HepG2 (cell line): Measurements from ENCODE around the gene OBI1. TPM values are rescaled to one million over a fixed set of nuclear protein-coding genes. Genes with fewer than 3 reads are reported as not detected.

Experiments used
- ATAC-seq: fragments of 200-7000 bp; cut with Tn5 transposase; 3 replicates; pipeline ENCODE4 v1.9.1; 2020; ENCODE audit warnings: mild to moderate bottlenecking, moderate library complexity
- BruUV-seq: library from RNA; stranded (reverse); fragments of 400-500 nt; replicated peaks from 2 replicates; lab custom pipeline; 2021; lab: Mats Ljungman, UMichigan
- CTCF ChIA-PET: fragments of 300-600 bp; formaldehyde crosslinking; extraction: SDS; loops from one replicate; lab custom pipeline; 2021; ENCODE audit warnings: low total read pairs, inconsistent platforms, low intra/inter-chr PET ratio; lab: Yijun Ruan, JAX
- POLR2A ChIA-PET: fragments of 350-600 bp; sonication (Branson Sonifier 250); formaldehyde crosslinking; loops from one replicate; lab custom pipeline; 2020; ENCODE audit warnings: antibody characterized with exemption, inconsistent platforms; lab: Yijun Ruan, JAX
- DNase-seq: peaks from one replicate; pipeline ENCODE4 v3.0.0-alpha.2; 2015; ENCODE audit warnings: low spot score
- FAIRE-seq: peaks from 3 replicates; lab custom pipeline; 2011; peaks lifted over from hg19 to GRCh38; lab: Jason Lieb, UNC
- H2AFZ ChIP-seq: one replicate; pipeline ENCODE4 v1.6.1; 2011; ENCODE audit warnings: low read length, inconsistent platforms
- H3K27ac ChIP-seq: fragments of 300-600 bp; 3 replicates; pipeline ENCODE4 v1.8.0; 2011; ENCODE audit warnings: mixed run types, mild to moderate bottlenecking, mixed read lengths, low read length, inconsistent platforms; ENCODE audit not compliant: insufficient read depth; ENCODE audit errors: extremely low read length
- H3K27me3 ChIP-seq, 2 experiments: fragments of 200-600 bp in 1 of 2; 2 replicates in 1 of 2; 3 replicates in 1 of 2; pipeline versions ENCODE4 v1.6.0 to v1.8.0; 2011; ENCODE audit warnings: low read length in 2 of 2, mild to moderate bottlenecking in 2 of 2, moderate library complexity in 2 of 2, inconsistent platforms in 1 of 2; ENCODE audit not compliant: insufficient read depth in 2 of 2, control insufficient read depth in 1 of 2
- H3K36me3 ChIP-seq, 2 experiments: fragments of 200-600 bp in 1 of 2; replicated peaks in 1 of 2; 2 replicates in 1 of 2; 3 replicates in 1 of 2; pipeline versions ENCODE4 v1.5.1 to v1.8.0; 2011; ENCODE audit warnings: low read length in 2 of 2, inconsistent platforms in 1 of 2; ENCODE audit not compliant: insufficient read depth in 2 of 2, control insufficient read depth in 1 of 2
- H3K4me1 ChIP-seq: 2 replicates; pipeline ENCODE4 v1.5.1; 2012; ENCODE audit warnings: low read length, inconsistent platforms; ENCODE audit not compliant: insufficient read depth
- H3K4me2 ChIP-seq: 2 replicates; pipeline ENCODE4 v1.6.0; 2011; ENCODE audit warnings: low read depth, low read length, inconsistent platforms
- H3K4me3 ChIP-seq, 3 experiments: fragments of 200-600 bp in 1 of 3; sonication (generic), shearing (Covaris generic) in 1 of 3; replicated peaks in 1 of 3; 2 replicates each; pipeline ENCODE4 v1.5.1; 2011 to 2016; ENCODE audit warnings: low read length in 3 of 3, inconsistent platforms in 2 of 3, low read depth in 2 of 3, mild to moderate bottlenecking in 2 of 3, control low read depth in 1 of 3, mixed read lengths in 1 of 3; ENCODE audit not compliant: insufficient read depth in 1 of 3
- H3K79me2 ChIP-seq: one replicate; pipeline ENCODE4 v1.6.1; 2011; ENCODE audit warnings: low read length, inconsistent platforms; ENCODE audit not compliant: insufficient read depth
- H3K9ac ChIP-seq: 2 replicates; pipeline ENCODE4 v1.6.0; 2011; ENCODE audit warnings: mild to moderate bottlenecking, low read depth, low read length, inconsistent platforms; ENCODE audit not compliant: insufficient read depth
- H3K9me3 ChIP-seq: 2 replicates; pipeline ENCODE4 v1.5.1; 2012; ENCODE audit warnings: mild to moderate bottlenecking, low read length
- H4K20me1 ChIP-seq: 2 replicates; pipeline ENCODE4 v1.6.0; 2011; ENCODE audit warnings: inconsistent platforms, mild to moderate bottlenecking, low read length, moderate library complexity; ENCODE audit not compliant: insufficient read depth
- DNMT3B ChIP-seq: conservative IDR thresholded peaks from 2 replicates; pipeline ENCODE4 v1.6.1; 2016; ENCODE audit warnings: missing biosample characterization, control low read depth
- ZMYM4 ChIP-seq: sonication (generic); formaldehyde crosslinking; IDR thresholded peaks from 2 replicates; pipeline ENCODE4 v1.8.1; 2023; ENCODE audit warnings: mild to moderate bottlenecking, missing genetic modification reagents
- ZNF343 ChIP-seq: sonication (generic); formaldehyde crosslinking; IDR thresholded peaks from 2 replicates; pipeline ENCODE4 v1.4.0; 2020; ENCODE audit warnings: mild to moderate bottlenecking, missing genetic modification reagents
- whole genome bisulfite sequencing: methylation state at CpG from one replicate; pipeline ENCODE4 v1.1.6; 2017; ENCODE audit warnings: low lambda C conversion rate; 5-methylcytosine and 5-hydroxymethylcytosine counted together
- in situ Hi-C: cut with HindIII; loops from 2 replicates; pipeline ENCODE4 v1.10.0; 2017; ENCODE audit warnings: low pct_unique_long_range_greater_than_20kb; ENCODE audit not compliant: extremely low pct_ligation_motif_present
- intact Hi-C: fragments of 100-400 bp; cut with micrococcal nuclease; formaldehyde crosslinking; loops from one replicate; pipeline ENCODE4 v1.10.0; 2022; ENCODE audit not compliant: unreplicated experiment
- polyA plus RNA-seq, 8 experiments: library from polyadenylated mRNA; depleted of rRNA in 3 of 8; stranded (reverse) in 7 of 8; unstranded in 1 of 8; fragments of >200 nt; fragmentation: Illumina TruSeq in 4 of 8; extraction: Trizol in 4 of 8; gene quantifications; 2 replicates each; pipeline versions ENCODE4 v1.2.1 to v1.2.3, GENCODE V29; 2011 to 2016; ENCODE audit warnings: low read depth in 4 of 8, missing spikeins in 1 of 8, mixed read lengths in 1 of 8; ENCODE audit not compliant: insufficient read depth in 1 of 8
- total RNA-seq, 5 experiments: library from RNA; depleted of rRNA; stranded (reverse); fragments of >200 nt; fragmentation: Illumina TruSeq; extraction: Trizol; gene quantifications; 2 replicates each; pipeline ENCODE4 v1.2.3, GENCODE V29; 2016; ENCODE audit warnings: low read depth in 1 of 5

OBI1 gene
- total and polyA plus RNA-seq, 2 of the 13 experiments (the other 11 are each of a cell fraction or from before 2014, with no cell fraction given): 7.8 to 23.5 TPM

DNA sequence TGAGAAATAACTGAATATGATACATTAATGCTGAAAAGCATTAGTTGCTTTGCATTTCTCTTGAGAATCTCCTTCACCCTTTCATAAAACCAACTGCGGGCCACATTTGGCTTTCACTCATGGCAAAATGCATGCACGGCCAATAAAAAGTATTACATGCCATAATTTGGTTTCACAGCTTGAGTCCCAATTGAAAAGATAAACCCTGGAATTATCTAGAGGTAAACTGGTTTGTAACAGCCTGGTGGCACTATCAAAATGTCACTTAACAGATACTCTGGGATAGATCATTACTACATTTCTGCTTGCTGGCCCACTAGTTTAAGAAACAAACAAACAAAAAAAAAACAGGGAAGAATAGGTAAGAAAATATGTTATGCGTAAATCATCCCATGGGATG is 3.9 kb downstream of the OBI1 start:
- Histone ChIP-seq H3K4me2 (no peak overlapping the region), H3K9me3 (no peaks in the 10 kb centered on the region), H3K4me1 (peaks cover 30% of the 10 kb centered on the region), H3K79me2 (peaks cover 83% of the 10 kb centered on the region), H4K20me1 (peaks cover 10% of the 10 kb centered on the region), H3K27ac (no peak overlapping the region), H3K27me3 (no peaks in the 10 kb centered on the region; a peak in 1 of 5 replicates)
- DNase-seq (no peak), FAIRE-seq (no peak)
- no TSS peak for BruUV-seq
- ChIA-PET POLR2A (no interaction called here), CTCF (no interaction called here)
- in situ Hi-C loops: no loop called here
- TF ChIP-seq ZNF343 (CRISPR knock-in tag): no peak
- no peak for TF ChIP-seq DNMT3B (CRISPR knock-in tag)
- TF ChIP-seq, all 625 proteins: peak for 0
- intact Hi-C loops: no loop called here
- Histone ChIP-seq H3K4me3 (no peak overlapping the region), H3K9ac (no peak overlapping the region), H3K36me3 (no peaks in the 10 kb centered on the region; a peak in 1 of 5 replicates), H2AFZ (no peak overlapping the region)
- ATAC-seq: no peak
- WGBS: 98% methylated on average over 3 of the region's 3 CpGs

DNA sequence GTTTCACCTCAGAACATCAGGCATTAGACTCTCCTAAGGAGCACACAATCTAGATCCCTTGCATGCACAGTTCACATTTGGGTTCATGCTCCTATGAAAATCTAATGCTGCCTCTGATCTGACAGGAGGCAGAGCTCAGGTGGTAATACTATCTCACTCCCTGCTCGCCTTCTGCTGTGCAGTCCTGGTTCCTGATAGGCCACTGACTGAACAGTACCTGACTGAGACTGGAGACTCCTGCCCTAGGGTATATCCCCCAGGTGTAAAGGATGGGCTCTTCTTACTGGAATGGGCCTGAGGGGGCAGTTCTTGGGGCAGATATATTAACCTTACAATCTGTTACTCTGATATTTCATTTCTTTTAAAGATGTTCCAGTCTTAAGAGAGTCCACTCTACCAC is 6.3 kb downstream of the OBI1 start:
- POLR2A ChIA-PET: no interaction called here
- Histone ChIP-seq H3K4me2 (no peak overlapping the region), H3K27ac (no peak overlapping the region), H3K36me3 (no peaks in the 10 kb centered on the region; a peak in 1 of 5 replicates), H2AFZ (no peak overlapping the region), H3K79me2 (peaks cover 95% of the 10 kb centered on the region), H3K4me3 (no peak overlapping the region), H3K27me3 (no peaks in the 10 kb centered on the region), H3K9me3 (no peaks in the 10 kb centered on the region), H3K9ac (no peak overlapping the region), H3K4me1 (peaks cover 50% of the 10 kb centered on the region), H4K20me1 (peaks cover 8% of the 10 kb centered on the region; the same call in 1 of the 2 replicates)
- no TSS peak for BruUV-seq
- intact Hi-C loops (no loop called here), in situ Hi-C loops (no loop called here)
- no peak for TF ChIP-seq ZMYM4 (CRISPR knock-in tag)
- DNase-seq: no peak
- CTCF ChIA-PET: no interaction called here
- ATAC-seq: no peak
- no peak for FAIRE-seq
- WGBS: 100% methylated on average over 1 of the region's 1 CpG
